Skeletal muscle tissue (tissue), 4 donors: Measurements from ENCODE around the gene COL17A1. TPM values are rescaled to one million over a fixed set of nuclear protein-coding genes. Genes with fewer than 3 reads are reported as not detected.

Experiments
- H3K27ac ChIP-seq: one replicate; pipeline ENCODE4 v1.7.0; 2013; ENCODE audit warnings: mild to moderate bottlenecking, low read depth, low read length, inconsistent platforms
- H3K27me3 ChIP-seq, 3 donors: one replicate each; pipeline ENCODE4 v1.7.0; 2013; ENCODE audit warnings: low read length in 3 of 3; ENCODE audit not compliant: control insufficient read depth in 3 of 3, insufficient read depth in 3 of 3
- H3K36me3 ChIP-seq, 3 donors: one replicate each; pipeline ENCODE4 v1.7.0; 2013; ENCODE audit warnings: low read length in 3 of 3; ENCODE audit not compliant: control insufficient read depth in 3 of 3, insufficient read depth in 3 of 3
- H3K4me1 ChIP-seq, 3 donors: one replicate each; pipeline ENCODE4 v1.7.0; 2013; ENCODE audit warnings: low read length in 3 of 3, mild to moderate bottlenecking in 3 of 3; ENCODE audit not compliant: control insufficient read depth in 3 of 3, insufficient read depth in 3 of 3
- H3K4me3 ChIP-seq, 3 donors: one replicate each; pipeline ENCODE4 v1.7.0; 2013; ENCODE audit warnings: low read length in 3 of 3
- H3K9ac ChIP-seq, 3 donors: one replicate each; pipeline ENCODE4 v1.7.0; 2013; ENCODE audit warnings: low read length in 3 of 3, mild to moderate bottlenecking in 3 of 3, moderate library complexity in 2 of 3, low read depth in 1 of 3
- H3K9me3 ChIP-seq, 3 donors: one replicate each; pipeline ENCODE4 v1.7.0; 2013; ENCODE audit warnings: low read length in 3 of 3; ENCODE audit not compliant: control insufficient read depth in 3 of 3
- total RNA-seq: library from RNA; depleted of rRNA; stranded (reverse); fragments of >200 nt; gene quantifications from one replicate; pipeline ENCODE4 v1.2.3, GENCODE V29; 2014
- donor health status: Osteomylitis.

COL17A1 gene
- total RNA-seq, 1 donor from 2014 or later = under 0.01 TPM

DNA sequence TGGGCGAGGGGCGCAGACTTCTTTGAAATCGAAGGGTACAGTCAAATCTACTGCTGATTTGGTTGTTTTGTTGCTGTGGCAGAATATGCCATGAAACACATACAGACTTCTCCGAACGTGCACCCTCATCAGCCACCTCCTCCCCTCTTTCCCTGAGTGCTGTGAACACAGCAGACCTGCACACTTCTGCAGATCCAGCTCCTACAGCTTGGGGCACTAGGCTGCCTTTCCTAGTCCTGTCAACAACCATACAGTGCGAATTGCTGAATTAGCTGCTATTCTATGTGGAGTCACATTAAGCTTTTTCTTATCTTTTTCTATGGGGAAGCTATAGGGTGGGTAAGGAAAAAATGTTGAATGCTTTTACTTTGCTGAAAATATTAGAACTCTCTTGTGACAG, 57.5 kb downstream of the COL17A1 start:
- Histone ChIP-seq H3K36me3 (peaks cover 22 to 25% (median 24%) of the 10 kb centered on the region in 3 donors), H3K27me3 (no peaks in the 10 kb centered on the region), H3K9ac (no peak overlapping the region), H3K4me3 (no peak overlapping the region), H3K4me1 (peaks cover 0 to 4% (median 0%) of the 10 kb centered on the region in 3 donors), H3K27ac (no peak overlapping the region), H3K9me3 (no peaks in the 10 kb centered on the region)

GRCh38 chr10:104026762-104027161, 58.9 kb downstream of the COL17A1 start:
- Histone ChIP-seq H3K36me3 (peaks cover 28 to 34% (median 33%) of the 10 kb centered on the region in 3 donors), H3K9ac (no peak overlapping the region), H3K4me1 (peaks cover 0 to 4% (median 0%) of the 10 kb centered on the region in 3 donors), H3K27me3 (no peaks in the 10 kb centered on the region), H3K9me3 (no peaks in the 10 kb centered on the region), H3K4me3 (no peak overlapping the region), H3K27ac (no peak overlapping the region)

- H3K36me3 ChIP-seq = peaks cover 35 to 42% (median 37%) of the 10 kb centered on the region in 3 donors
Observed at GRCh38 chr10:104025524-104025923, 60.2 kb downstream of the COL17A1 start.

GRCh38 chr10:104022026-104022425, 63.7 kb downstream of the COL17A1 start:
- no peaks in the 10 kb centered on the region for H3K4me1 ChIP-seq
- H3K27me3 ChIP-seq = no peaks in the 10 kb centered on the region
- no peak overlapping the region for H3K4me3 ChIP-seq
- H3K27ac ChIP-seq = no peak overlapping the region
- H3K9ac ChIP-seq = no peak overlapping the region
- H3K36me3 ChIP-seq = peaks cover 46 to 59% (median 54%) of the 10 kb centered on the region in 3 donors
- H3K9me3 ChIP-seq = no peaks in the 10 kb centered on the region

More at GRCh38 chr10:104025524-104025923, 60.2 kb downstream of the COL17A1 start:
- Histone ChIP-seq H3K9me3 (no peaks in the 10 kb centered on the region), H3K27me3 (no peaks in the 10 kb centered on the region), H3K9ac (no peak overlapping the region), H3K4me1 (peaks cover 0 to 4% (median 0%) of the 10 kb centered on the region in 3 donors), H3K4me3 (no peak overlapping the region), H3K27ac (no peak overlapping the region)

DNA sequence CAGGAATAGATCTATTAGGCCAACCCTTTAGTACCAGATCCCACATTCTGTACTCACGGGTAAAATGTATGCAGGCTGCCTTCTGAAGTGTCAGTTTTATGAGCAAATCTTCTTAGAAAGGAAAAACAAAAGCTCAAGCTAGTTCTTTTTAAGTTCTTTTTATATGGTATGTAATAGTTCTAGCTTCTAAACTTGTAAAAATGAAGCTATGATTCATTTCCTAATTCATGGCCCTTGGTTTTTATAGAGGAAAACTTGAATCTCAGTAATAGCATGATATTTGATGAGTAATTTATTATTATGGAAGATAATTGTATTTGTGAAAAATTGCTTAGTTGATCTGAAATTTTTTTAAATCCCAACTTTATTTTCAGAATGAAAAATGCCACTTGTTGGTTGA, 64.4 kb downstream of the COL17A1 start:
- no peak overlapping the region for H3K4me3 ChIP-seq
- H3K36me3 ChIP-seq = peaks cover 46 to 59% (median 59%) of the 10 kb centered on the region in 3 donors
- H3K9me3 ChIP-seq = no peaks in the 10 kb centered on the region
- H3K9ac ChIP-seq = no peak overlapping the region
- H3K27ac ChIP-seq = no peak overlapping the region
- H3K27me3 ChIP-seq = no peaks in the 10 kb centered on the region
- H3K4me1 ChIP-seq = no peaks in the 10 kb centered on the region

- Histone ChIP-seq H3K9me3 (no peaks in the 10 kb centered on the region), H3K27me3 (no peaks in the 10 kb centered on the region), H3K4me1 (no peaks in the 10 kb centered on the region), H3K9ac (no peak overlapping the region), H3K4me3 (no peak overlapping the region), H3K27ac (no peak overlapping the region), H3K36me3 (peaks cover 44 to 56% (median 52%) of the 10 kb centered on the region in 3 donors)
Observed at GRCh38 chr10:104020020-104020419, 65.7 kb downstream of the COL17A1 start.

- no peak overlapping the region for H3K9ac ChIP-seq
- no peaks in the 10 kb centered on the region for H3K27me3 ChIP-seq
- H3K36me3 ChIP-seq = peaks cover 31 to 44% (median 41%) of the 10 kb centered on the region in 3 donors
- no peaks in the 10 kb centered on the region for H3K4me1 ChIP-seq
- no peak overlapping the region for H3K27ac ChIP-seq
- no peak overlapping the region for H3K4me3 ChIP-seq
- H3K9me3 ChIP-seq = no peaks in the 10 kb centered on the region
Observed at GRCh38 chr10:104018471-104018870, 67.2 kb downstream of the COL17A1 start.

DNA sequence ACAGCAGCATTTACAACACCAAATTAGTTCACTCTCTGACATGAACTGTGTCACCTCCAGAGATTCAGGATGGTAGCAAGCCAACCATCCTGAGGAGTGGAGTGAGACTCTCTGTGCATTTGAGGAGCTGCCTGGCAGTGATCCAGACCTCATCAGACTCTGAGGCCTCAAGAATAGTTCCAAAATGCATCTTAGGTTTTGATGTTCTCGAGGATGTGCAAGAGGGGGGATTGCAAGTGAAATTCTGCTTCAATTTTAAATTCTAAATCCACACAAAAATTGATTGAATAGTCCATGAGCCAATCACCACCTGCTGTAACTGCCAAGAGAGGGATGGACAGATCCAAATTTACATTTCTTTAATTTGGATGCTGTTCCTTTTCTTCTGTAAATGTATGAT, 69.0 kb downstream of the COL17A1 start:
- Histone ChIP-seq H3K36me3 (peaks cover 18 to 30% (median 28%) of the 10 kb centered on the region in 3 donors), H3K4me3 (no peak overlapping the region), H3K4me1 (no peaks in the 10 kb centered on the region)

GRCh38 chr10:104014176-104014575, 71.5 kb downstream of the COL17A1 start:
- H3K4me3 ChIP-seq = no peak overlapping the region
- no peaks in the 10 kb centered on the region for H3K27me3 ChIP-seq
- no peaks in the 10 kb centered on the region for H3K4me1 ChIP-seq
- peaks cover 2 to 23% (median 15%) of the 10 kb centered on the region in 3 donors for H3K36me3 ChIP-seq
- H3K27ac ChIP-seq = no peak overlapping the region
- H3K9me3 ChIP-seq = no peaks in the 10 kb centered on the region
- no peak overlapping the region for H3K9ac ChIP-seq

More for the DNA sequence above, 69.0 kb downstream of the COL17A1 start:
- H3K9ac ChIP-seq = no peak overlapping the region
- no peaks in the 10 kb centered on the region for H3K27me3 ChIP-seq
- no peaks in the 10 kb centered on the region for H3K9me3 ChIP-seq
- H3K27ac ChIP-seq = no peak overlapping the region

GRCh38 chr10:104013489-104013888, 72.2 kb downstream of the COL17A1 start:
- no peak overlapping the region for H3K27ac ChIP-seq
- no peaks in the 10 kb centered on the region for H3K27me3 ChIP-seq
- no peaks in the 10 kb centered on the region for H3K4me1 ChIP-seq
- H3K9me3 ChIP-seq = no peaks in the 10 kb centered on the region
- H3K4me3 ChIP-seq = no peak overlapping the region
- H3K9ac ChIP-seq = no peak overlapping the region
- peaks cover 0 to 21% (median 10%) of the 10 kb centered on the region in 3 donors for H3K36me3 ChIP-seq
